Stimulated activated CD4-positive, alpha-beta T cell treated with anti-CD3 and anti-CD28 coated beads, Interleukin-2, amount 100 ng/mL, for 48 hours (primary cell): Measurements from ENCODE around the gene IFIT3.
"Not testable (repeated sequence)": the region's sequence is repeated elsewhere in the genome, so short reads cannot be mapped to it uniquely, and the experiment has no call there.

ENCODE experiments used
- DNase-seq, 2 donors: peaks; one replicate each; pipeline ENCODE4 v3.0.0-alpha.2; 2020

The IFIT3 gene

DNA sequence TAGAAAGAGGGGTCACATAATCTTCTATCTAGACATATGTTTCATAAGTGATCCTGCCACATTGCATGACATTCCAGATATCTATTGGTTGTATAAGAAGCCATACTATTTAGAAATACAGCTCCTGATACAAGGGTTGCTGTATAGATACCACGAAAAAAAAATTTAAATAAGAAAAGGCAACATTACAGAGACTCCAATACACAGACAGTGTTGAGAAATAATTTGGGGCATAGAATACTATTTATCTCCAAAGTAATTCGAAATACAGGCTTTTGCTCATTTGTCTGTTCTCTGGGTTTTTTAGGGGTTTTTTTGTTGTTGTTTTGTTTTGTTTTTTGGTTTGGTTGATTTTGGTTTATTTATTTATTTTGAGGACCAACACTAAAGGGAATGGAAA, 23.4 kb upstream of the IFIT3 start:
- no peak for DNase-seq

DNA sequence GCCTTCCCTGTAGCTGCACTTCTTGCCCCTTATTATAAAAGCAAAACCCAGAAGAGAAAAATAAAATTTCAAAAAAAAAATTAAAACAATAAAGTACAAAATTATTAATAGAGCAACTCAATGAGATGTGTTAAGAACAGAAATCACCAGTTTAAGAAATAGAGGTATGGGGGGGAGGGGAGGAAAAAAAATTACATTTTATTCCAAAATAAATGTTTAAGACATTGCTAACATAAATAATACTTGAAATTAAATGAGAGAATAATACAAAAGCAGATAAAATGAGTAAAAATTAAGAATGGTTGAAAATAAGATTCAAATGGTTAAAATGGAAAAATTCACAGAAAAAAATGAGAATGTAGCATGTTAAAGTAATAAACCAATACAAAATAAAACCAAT, 22.9 kb upstream of the IFIT3 start:
- no peak for DNase-seq

DNA sequence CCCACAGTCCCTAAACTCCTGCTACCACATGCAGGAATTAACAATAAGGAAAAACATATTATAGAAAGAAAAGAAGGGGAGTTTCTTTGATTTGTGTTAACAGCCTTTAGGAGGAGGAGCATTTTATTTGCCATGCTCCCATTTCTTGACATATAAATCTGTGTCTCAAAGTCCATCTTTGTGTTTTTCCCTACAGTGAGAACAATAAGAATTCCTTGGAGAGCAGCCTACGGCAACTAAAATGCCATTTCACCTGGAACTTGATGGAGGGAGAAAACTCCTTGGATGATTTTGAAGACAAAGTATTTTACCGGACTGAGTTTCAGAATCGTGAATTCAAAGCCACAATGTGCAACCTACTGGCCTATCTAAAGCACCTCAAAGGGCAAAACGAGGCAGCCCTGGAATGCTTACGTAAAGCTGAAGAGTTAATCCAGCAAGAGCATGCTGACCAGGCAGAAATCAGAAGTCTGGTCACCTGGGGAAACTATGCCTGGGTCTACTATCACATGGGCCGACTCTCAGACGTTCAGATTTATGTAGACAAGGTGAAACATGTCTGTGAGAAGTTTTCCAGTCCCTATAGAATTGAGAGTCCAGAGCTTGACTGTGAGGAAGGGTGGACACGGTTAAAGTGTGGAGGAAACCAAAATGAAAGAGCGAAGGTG, 21.9 kb upstream of the IFIT3 start:
- DNase-seq = no peak

DNA sequence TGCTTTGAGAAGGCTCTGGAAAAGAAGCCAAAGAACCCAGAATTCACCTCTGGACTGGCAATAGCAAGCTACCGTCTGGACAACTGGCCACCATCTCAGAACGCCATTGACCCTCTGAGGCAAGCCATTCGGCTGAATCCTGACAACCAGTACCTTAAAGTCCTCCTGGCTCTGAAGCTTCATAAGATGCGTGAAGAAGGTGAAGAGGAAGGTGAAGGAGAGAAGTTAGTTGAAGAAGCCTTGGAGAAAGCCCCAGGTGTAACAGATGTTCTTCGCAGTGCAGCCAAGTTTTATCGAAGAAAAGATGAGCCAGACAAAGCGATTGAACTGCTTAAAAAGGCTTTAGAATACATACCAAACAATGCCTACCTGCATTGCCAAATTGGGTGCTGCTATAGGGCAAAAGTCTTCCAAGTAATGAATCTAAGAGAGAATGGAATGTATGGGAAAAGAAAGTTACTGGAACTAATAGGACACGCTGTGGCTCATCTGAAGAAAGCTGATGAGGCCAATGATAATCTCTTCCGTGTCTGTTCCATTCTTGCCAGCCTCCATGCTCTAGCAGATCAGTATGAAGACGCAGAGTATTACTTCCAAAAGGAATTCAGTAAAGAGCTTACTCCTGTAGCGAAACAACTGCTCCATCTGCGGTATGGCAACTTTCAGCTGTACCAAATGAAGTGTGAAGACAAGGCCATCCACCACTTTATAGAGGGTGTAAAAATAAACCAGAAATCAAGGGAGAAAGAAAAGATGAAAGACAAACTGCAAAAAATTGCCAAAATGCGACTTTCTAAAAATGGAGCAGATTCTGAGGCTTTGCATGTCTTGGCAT, 21.1 kb upstream of the IFIT3 start:
- no peak for DNase-seq

DNA sequence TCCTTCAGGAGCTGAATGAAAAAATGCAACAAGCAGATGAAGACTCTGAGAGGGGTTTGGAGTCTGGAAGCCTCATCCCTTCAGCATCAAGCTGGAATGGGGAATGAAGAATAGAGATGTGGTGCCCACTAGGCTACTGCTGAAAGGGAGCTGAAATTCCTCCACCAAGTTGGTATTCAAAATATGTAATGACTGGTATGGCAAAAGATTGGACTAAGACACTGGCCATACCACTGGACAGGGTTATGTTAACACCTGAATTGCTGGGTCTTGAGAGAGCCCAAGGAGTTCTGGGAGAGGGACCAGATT, 20.6 kb upstream of the IFIT3 start:
- DNase-seq = no peak

- no peak for DNase-seq
Observed at GRCh38 chr10:89308266-89308665, 19.5 kb upstream of the IFIT3 start.

DNA sequence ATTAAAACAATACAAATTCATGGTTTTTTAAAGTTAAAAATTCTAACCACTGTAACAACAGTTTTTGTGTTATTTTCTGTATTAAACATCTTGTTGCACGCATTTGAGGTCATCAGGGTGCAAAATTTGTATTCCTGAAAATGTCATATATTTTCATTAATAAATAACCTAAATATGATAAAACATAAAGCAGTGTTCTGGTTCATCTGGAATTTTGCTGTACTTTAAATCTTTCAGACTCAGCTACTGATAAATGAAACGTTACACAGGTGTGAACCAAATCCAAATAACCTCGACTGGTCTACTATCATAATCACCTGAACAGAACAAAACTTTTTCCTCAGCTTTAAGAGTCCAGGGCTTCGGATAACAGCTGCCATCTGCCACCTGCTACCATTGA, 19.1 kb upstream of the IFIT3 start:
- DNase-seq = no peak

DNA sequence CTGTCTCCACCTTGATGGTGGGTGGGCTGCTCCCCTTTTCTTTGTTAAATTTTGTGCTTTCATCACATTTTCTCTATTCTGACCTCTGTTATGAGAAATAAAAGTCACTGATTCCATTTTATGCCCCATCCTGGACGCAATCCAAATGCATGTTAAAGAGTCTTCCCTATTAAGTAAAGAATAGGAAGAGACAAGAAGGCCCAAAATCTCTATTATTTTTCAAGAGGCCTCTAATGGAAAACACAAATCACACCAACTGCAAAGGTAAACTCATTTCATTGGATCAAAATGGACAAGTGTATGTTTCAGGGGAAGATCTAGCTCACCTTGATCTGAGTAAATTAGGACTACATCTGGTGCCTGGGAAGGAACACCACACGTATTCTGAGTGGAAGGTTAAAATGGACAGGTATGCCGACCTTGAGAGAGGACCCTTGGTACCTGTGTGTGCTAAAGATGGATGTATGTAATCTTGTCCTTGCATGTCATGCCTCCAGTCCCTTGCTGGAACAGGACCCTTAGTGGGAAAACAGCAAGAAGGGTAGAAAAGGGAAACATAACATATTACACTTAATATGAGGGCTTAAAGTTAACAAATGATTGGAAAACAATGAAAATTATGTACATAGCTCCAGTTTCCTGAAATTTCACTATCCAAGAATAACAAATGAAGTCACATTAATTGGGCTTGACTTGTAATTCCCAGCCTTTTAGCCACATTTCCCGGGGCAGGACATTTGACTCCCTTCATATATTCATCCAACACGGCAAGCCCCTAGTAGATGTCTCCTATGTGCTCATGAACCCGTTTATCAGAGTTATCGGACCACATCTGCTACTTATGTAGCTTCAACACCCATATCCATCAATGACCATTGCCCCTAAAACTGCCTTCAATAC, 18.4 kb upstream of the IFIT3 start:
- no peak for DNase-seq

DNA sequence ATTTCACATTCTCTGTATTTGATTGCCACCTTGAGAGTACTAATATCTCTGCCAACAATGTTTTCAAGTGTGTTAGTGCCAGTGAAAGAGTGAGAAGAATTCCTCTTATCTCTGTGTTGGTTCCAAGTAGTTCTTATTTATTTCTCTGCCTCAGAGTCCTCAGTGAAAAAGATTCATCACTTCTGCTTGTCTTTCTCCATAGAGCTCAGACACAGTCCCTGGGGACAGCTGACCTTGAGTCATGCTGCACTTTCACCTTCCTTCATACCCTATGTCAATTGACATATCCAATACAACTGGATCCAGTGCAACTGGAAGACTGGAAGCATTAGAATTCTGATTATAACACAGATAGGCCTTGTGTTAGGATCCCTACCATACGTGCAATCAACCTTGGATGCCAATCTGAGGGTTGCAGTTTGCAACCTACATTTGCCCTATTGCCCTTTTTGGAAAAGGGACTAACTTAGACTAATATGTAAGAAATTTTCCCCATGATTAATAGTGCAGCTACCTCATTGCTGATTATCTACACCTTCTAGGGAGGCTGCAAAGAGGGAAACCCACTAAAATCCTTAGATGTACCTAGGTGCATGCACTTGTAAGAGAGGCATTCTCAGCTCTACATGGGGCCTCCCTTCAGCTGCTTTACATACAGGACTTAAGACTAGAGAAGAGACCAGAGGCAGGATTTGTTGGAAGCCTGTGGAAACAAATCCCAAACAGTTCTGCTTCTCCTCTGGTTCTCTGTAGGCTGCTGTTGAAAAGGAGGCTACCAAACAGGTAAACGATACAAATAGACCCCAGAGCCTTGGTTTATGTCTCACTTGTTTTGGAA, 17.5 kb upstream of the IFIT3 start:
- no peak for DNase-seq

GRCh38 chr10:89312973-89313372, 14.8 kb upstream of the IFIT3 start:
- DNase-seq = no peak

DNA sequence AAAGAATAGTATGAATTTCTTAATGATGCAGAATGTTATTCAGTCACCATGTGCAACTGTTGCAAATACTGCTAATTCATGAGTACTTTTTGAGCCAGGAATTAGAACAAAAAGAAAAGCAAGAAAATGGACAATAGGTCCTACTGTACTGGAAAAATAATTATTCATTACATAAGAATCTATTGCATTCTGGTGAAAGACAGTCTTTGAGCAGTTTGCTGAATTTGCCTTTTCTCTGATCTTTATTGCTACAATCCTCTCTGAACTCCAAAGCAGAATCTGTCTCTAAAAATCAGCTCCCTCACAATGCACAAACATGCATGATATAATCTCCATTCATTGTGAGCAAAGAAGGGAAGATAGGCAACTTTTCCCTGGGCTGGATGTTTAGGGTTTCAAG, 13.1 kb upstream of the IFIT3 start:
- DNase-seq = no peak

DNA sequence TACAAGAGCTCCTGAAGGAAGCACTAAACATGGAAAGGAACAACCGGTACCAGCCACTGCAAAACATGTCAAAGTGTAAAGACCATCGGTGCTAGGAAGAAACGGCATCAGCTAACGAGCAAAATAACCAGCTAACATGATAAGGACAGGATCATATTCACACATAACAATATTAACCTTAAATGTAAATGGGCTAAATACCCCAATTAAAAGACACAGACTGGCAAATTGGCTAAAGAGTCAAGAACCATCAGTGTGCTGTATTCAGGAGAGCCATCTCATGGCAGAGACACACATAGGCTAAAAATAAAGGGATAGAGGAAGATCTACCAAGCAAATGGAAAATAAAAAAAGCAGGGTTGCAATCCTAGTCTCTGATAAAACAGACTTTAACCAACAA, 9.8 kb upstream of the IFIT3 start:
- not testable (repeated sequence) for DNase-seq

GRCh38 chr10:89325081-89325480, 2.7 kb upstream of the IFIT3 start:
- not testable (repeated sequence) for DNase-seq

DNA sequence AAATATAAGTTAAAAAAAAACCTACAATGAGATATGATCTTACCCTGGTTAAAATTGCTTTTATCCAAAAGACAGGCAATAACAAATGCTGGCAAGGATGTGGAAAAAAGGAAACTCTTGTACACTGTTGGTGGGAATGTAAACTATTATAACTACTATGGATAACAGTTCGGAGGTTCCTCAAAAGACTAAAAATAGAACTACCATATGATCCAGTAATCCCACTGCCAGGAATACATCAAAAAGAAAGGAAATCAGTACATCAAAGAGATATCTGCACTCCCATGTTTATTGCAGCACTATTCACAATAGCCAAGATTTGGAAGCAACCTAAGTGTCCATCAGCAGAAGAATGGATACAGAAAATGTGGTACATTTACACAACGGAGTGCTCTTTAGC, 1.9 kb upstream of the IFIT3 start:
- not testable (repeated sequence) for DNase-seq

DNA sequence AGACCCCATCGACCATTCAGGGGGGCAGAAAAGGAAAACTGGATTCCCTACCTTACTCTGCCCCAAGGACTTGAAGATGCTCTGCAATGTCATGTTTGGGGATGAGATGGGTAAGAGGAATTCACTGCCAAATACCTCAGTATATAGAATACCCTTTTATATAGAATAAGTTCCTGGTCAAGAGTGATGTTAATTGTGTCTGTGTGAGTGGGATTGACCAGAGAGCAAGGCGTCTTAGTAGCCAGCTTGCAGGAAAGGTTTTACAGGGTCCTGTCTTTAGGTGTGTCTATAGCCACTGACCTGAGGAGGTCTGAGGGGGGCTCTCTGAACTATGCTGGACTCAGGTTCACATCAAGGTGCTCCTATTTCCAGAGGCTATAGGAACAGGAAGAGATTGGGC, 1.4 kb downstream of the IFIT3 start:
- no peak for DNase-seq

GRCh38 chr10:89330014-89330413, 2.2 kb downstream of the IFIT3 start:
- not testable (repeated sequence) for DNase-seq

- DNase-seq = no peak
Observed at GRCh38 chr10:89330537-89331212, 2.9 kb downstream of the IFIT3 start.

DNA sequence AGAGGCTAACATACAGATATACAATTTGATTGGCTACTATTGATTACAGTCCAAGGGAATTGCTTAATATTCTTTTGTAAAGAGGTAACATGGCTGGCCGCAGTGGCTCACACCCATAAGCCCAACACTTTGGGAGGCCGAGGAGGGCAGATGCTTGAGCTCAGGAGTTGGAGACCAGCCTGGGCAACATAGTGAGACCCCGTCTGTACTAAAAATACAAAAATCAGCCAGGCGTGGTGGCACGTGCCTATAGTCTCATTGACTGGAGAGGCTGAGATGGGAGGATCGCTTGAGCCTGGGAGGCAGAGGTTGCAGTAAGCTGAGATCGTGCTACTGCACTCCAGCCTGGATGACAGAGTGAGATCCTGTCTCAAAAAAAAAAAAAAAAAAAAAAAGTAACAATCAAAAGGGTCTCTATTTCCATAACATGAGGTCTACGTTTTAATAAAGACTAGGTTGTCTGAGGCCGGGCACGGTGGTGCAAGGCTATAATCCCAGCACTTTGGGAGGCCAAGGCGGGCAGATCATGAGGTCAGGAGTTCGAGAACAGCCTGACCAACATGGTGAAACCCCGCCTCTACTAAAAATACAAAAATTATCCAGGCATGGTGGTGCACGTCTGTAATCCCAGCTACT, 3.8 kb downstream of the IFIT3 start:
- DNase-seq = not testable (repeated sequence)

DNA sequence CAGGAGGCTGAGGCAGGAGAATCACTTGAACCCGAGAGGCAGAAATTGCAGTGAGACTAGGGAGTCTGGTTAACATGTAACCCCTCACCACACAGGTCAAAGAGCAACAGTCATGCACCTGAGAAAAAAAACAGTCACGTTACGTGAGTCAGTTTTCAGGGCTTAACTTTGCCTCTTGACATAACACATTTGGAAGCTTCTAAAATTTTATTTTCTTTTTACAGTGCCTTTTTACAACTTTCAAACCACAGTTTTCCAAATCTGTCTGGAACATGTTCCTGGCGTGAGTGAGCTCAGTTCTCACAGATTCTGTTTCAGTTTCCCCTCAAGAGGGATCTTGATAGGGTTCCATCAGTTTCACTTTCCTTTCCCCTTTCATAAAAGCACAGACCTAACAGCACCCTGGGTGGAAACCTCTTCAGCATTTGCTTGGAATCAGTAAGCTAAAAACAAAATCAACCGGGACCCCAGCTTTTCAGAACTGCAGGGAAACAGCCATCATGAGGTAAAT, 4.4 kb downstream of the IFIT3 start:
- peak in 1 of 2 donors; percentile 1 for DNase-seq

- DNase-seq = no peak
Observed at GRCh38 chr10:89335226-89335625, 7.4 kb downstream of the IFIT3 start.

- DNase-seq = no peak
Observed at GRCh38 chr10:89336241-89336640, 8.4 kb downstream of the IFIT3 start.
